GM21367 (cell line): ENCODE data around the gene SEMA4B.

Experiments used
- ATAC-seq: cut with Tn5 transposase; IDR thresholded peaks from one replicate; pipeline ENCODE4 v1.9.1; 2021; ENCODE audit not compliant: unreplicated experiment

Gene SEMA4B

GRCh38 chr15:90203922-90204321, 2.8 kb downstream of the SEMA4B start:
- no peak for ATAC-seq

- ATAC-seq: no peak
Measured at GRCh38 chr15:90205050-90205848, 4.1 kb downstream of the SEMA4B start.

- no peak for ATAC-seq
Measured at GRCh38 chr15:90205886-90206285, 4.8 kb downstream of the SEMA4B start.

GRCh38 chr15:90207252-90207651, 6.1 kb downstream of the SEMA4B start:
- no peak for ATAC-seq

- no peak for ATAC-seq
Measured at GRCh38 chr15:90208356-90208755, 7.2 kb downstream of the SEMA4B start.

GRCh38 chr15:90209591-90209990, 8.5 kb downstream of the SEMA4B start:
- ATAC-seq: no peak

GRCh38 chr15:90210593-90210992, 9.5 kb downstream of the SEMA4B start:
- ATAC-seq: no peak

GRCh38 chr15:90211009-90211408, 9.9 kb downstream of the SEMA4B start:
- no peak for ATAC-seq

GRCh38 chr15:90211440-90212143, 10.5 kb downstream of the SEMA4B start:
- ATAC-seq: no peak

GRCh38 chr15:90212221-90213098, 11.3 kb downstream of the SEMA4B start:
- no peak for ATAC-seq

GRCh38 chr15:90213122-90213817, 12.1 kb downstream of the SEMA4B start:
- ATAC-seq: no peak

GRCh38 chr15:90213818-90214204, 12.7 kb downstream of the SEMA4B start:
- no peak for ATAC-seq

GRCh38 chr15:90214553-90215196, 13.5 kb downstream of the SEMA4B start:
- no peak for ATAC-seq

GRCh38 chr15:90217671-90218394, 16.7 kb downstream of the SEMA4B start:
- no peak for ATAC-seq

- ATAC-seq: no peak
Measured at GRCh38 chr15:90219421-90220141, 18.5 kb downstream of the SEMA4B start.

- ATAC-seq: no peak
Measured at GRCh38 chr15:90221246-90221900, 20.2 kb downstream of the SEMA4B start.

- ATAC-seq: no peak
Measured at GRCh38 chr15:90222547-90222946, 21.4 kb downstream of the SEMA4B start.

GRCh38 chr15:90223441-90224165, 22.5 kb downstream of the SEMA4B start:
- no peak for ATAC-seq
